DND-41 (cell line): Measurements from ENCODE around the gene CFAP92.

ENCODE experiments used
- CTCF ChIP-seq: IDR thresholded peaks from 2 replicates; pipeline ENCODE4 v1.5.1; 2012; ENCODE audit warnings: borderline replicate concordance, low read length, moderate library complexity, mild to moderate bottlenecking; ENCODE audit not compliant: poor library complexity, severe bottlenecking; ENCODE audit errors: extremely low read depth
- EZH2 ChIP-seq: IDR thresholded peaks from 3 replicates; pipeline ENCODE4 v1.6.1; 2012; ENCODE audit warnings: borderline replicate concordance, low read depth, mild to moderate bottlenecking, moderate library complexity, low read length, inconsistent platforms; ENCODE audit not compliant: severe bottlenecking

DNA sequence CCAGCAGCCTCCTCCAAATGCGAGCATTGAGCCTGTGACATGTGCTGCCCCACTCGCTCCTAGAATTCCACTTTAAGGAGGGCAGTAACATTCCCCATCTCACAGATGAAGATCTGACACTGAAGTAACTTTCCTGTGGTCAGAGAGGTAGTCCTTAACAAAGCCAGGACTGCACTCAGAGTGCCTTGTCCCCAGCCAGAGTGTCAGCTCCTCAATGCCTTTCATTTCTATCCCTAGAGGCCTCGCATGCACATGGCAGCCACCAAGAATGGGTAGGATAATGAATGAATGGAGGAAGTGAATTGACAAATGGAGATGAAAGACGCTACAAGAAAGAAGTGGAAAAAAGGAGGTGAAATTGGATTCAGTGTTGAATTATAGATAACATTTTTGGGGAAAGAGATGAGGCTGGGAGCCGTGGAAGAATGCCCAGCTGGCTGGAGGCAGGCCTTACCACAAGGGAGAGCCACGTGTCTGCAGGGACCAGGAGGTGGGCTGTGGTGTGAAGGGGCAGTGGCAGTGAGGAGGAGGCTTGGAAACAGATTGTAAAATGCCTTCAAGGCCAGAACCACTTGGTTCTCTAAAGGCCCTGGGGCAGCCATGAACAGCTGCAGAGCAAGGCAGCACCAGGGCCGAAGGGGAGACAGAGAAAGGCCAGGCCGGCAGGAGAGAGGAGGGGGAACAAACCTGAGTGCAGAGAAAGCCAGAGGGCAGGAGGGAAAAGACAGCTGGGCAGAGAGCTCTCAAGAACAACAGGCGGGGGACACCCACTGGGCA lies 10.4 kb downstream of the CFAP92 start:
- TF ChIP-seq CTCF (no peak), EZH2 (no peak)
